ENCODE results near the gene ZGLP1.
A peak's percentile ranks its signal among the peaks of the same experiment; 100 is the strongest.

Gene ZGLP1

GRCh38 chr19:10295305-10295846, 14.2 kb downstream of the ZGLP1 start:
- no peak for TF ChIP-seq CTCF (conservative IDR thresholded peaks at IDR 0.05)
- no peak for TF ChIP-seq ZFX (IDR thresholded peaks at IDR 0.05)
- no peak overlapping the region for H3K27ac ChIP-seq

- no peak overlapping the region for H3K27ac ChIP-seq
- no peak for TF ChIP-seq ZFX (IDR thresholded peaks at IDR 0.05)
- no peak for TF ChIP-seq CTCF (conservative IDR thresholded peaks at IDR 0.05)
Observed at GRCh38 chr19:10294368-10294697, 15.3 kb downstream of the ZGLP1 start.

GRCh38 chr19:10293637-10294367, 15.8 kb downstream of the ZGLP1 start:
- TF ChIP-seq CTCF (conservative IDR thresholded peaks at IDR 0.05) (no peak), ZFX (IDR thresholded peaks at IDR 0.05) (no peak)
- H3K27ac ChIP-seq = no peak overlapping the region

- no peak overlapping the region for H3K27ac ChIP-seq
- TF ChIP-seq ZFX (IDR thresholded peaks at IDR 0.05) (no peak), CTCF (conservative IDR thresholded peaks at IDR 0.05) (no peak)
Observed at GRCh38 chr19:10292789-10293636, 16.6 kb downstream of the ZGLP1 start.

GRCh38 chr19:10292206-10292788, 17.3 kb downstream of the ZGLP1 start:
- H3K27ac ChIP-seq = no peak overlapping the region
- TF ChIP-seq CTCF (conservative IDR thresholded peaks at IDR 0.05) (no peak), ZFX (IDR thresholded peaks at IDR 0.05) (no peak)

- TF ChIP-seq ZFX (IDR thresholded peaks at IDR 0.05) = no peak
- TF ChIP-seq CTCF (conservative IDR thresholded peaks at IDR 0.05) = no peak
Observed at GRCh38 chr19:10291554-10292205, 17.9 kb downstream of the ZGLP1 start.

More at GRCh38 chr19:10291554-10292205, 17.9 kb downstream of the ZGLP1 start:
- H3K27ac ChIP-seq = peak overlapping the region; percentile 74; the same call in 1 of the 2 replicates

Data from C4-2B (cell line).